HPDE6-E6E7 (cell line): Measurements from ENCODE around the gene CMTM8.

Experiments used
- DNase-seq: peaks from one replicate; pipeline ENCODE4 v3.0.0; 2011; ENCODE audit warnings: missing footprints; ENCODE audit errors: extremely low spot score

The CMTM8 gene

GRCh38 chr3:32229565-32229964 is 8.9 kb upstream of the CMTM8 start:
- DNase-seq, result no peak

- no peak for DNase-seq
Observed at GRCh38 chr3:32236377-32236776, 2.1 kb upstream of the CMTM8 start.

- no peak for DNase-seq
Observed at GRCh38 chr3:32237670-32238452, 619 bp upstream of the CMTM8 start.

- DNase-seq, result no peak
Observed at GRCh38 chr3:32239307-32240158, 1.1 kb downstream of the CMTM8 start.

- no peak for DNase-seq
Observed at GRCh38 chr3:32240159-32240545, 1.7 kb downstream of the CMTM8 start.

- no peak for DNase-seq
Observed at GRCh38 chr3:32241100-32241499, 2.6 kb downstream of the CMTM8 start.

- no peak for DNase-seq
Observed at GRCh38 chr3:32243519-32243918, 5.0 kb downstream of the CMTM8 start.

- no peak for DNase-seq
Observed at GRCh38 chr3:32245200-32245599, 6.7 kb downstream of the CMTM8 start.

GRCh38 chr3:32246079-32246675 is 7.7 kb downstream of the CMTM8 start:
- DNase-seq, result no peak

- no peak for DNase-seq
Observed at GRCh38 chr3:32249184-32249782, 10.8 kb downstream of the CMTM8 start.

GRCh38 chr3:32254268-32254667 is 15.8 kb downstream of the CMTM8 start:
- no peak for DNase-seq

GRCh38 chr3:32255345-32255744 is 16.9 kb downstream of the CMTM8 start:
- no peak for DNase-seq

GRCh38 chr3:32256206-32256605 is 17.7 kb downstream of the CMTM8 start:
- DNase-seq, result no peak

GRCh38 chr3:32257042-32257441 is 18.6 kb downstream of the CMTM8 start:
- no peak for DNase-seq

GRCh38 chr3:32257641-32258438 is 19.4 kb downstream of the CMTM8 start:
- no peak for DNase-seq

GRCh38 chr3:32258869-32259268 is 20.4 kb downstream of the CMTM8 start:
- DNase-seq, result no peak

- DNase-seq, result no peak
Observed at GRCh38 chr3:32261545-32261944, 23.1 kb downstream of the CMTM8 start.

- DNase-seq, result no peak
Observed at GRCh38 chr3:32262201-32262600, 23.7 kb downstream of the CMTM8 start.

GRCh38 chr3:32274306-32274705 is 35.8 kb downstream of the CMTM8 start:
- no peak for DNase-seq

- DNase-seq, result no peak
Observed at GRCh38 chr3:32275506-32275905, 37.0 kb downstream of the CMTM8 start.

GRCh38 chr3:32276279-32276841 is 37.9 kb downstream of the CMTM8 start:
- peak; percentile 3 for DNase-seq
